HepG2 (cell line): Measurements from ENCODE around the gene ARVCF. TPM values are rescaled to one million over a fixed set of nuclear protein-coding genes. Genes with fewer than 3 reads are reported as not detected.

ENCODE experiments used
- CC2D1A ChIP-seq: sonication (generic); formaldehyde crosslinking; IDR thresholded peaks from 2 replicates; pipeline ENCODE4 v1.8.1; 2023; ENCODE audit warnings: mild to moderate bottlenecking, missing genetic modification reagents
- CENPT ChIP-seq: sonication (generic); formaldehyde crosslinking; IDR thresholded peaks from 2 replicates; pipeline ENCODE4 v1.8.0; 2022; ENCODE audit warnings: low read depth, mild to moderate bottlenecking, moderate library complexity, missing genetic modification reagents
- CHCHD3 ChIP-seq: sonication (generic); formaldehyde crosslinking; IDR thresholded peaks from 2 replicates; pipeline ENCODE4 v1.8.0; 2022; ENCODE audit warnings: mild to moderate bottlenecking, missing genetic modification reagents, moderate library complexity
- CREB1 ChIP-seq, 2 experiments: fragments of 450-650 bp in 1 of 2; IDR thresholded peaks; 2 replicates each; pipeline ENCODE4 v1.6.1; 2016 to 2017; ENCODE audit warnings: control low read depth in 1 of 2, mild to moderate bottlenecking in 1 of 2, missing compliant biosample characterization in 1 of 2, missing genetic modification characterization in 1 of 2
- ERF ChIP-seq: IDR thresholded peaks from 2 replicates; pipeline ENCODE4 v1.6.1; 2018; ENCODE audit warnings: missing biosample characterization, missing genetic modification reagents
- FOXA3 ChIP-seq: IDR thresholded peaks from 2 replicates; pipeline ENCODE4 v1.6.1; 2016; ENCODE audit warnings: missing genetic modification reagents, missing compliant biosample characterization
- HMG20B ChIP-seq: conservative IDR thresholded peaks from 2 replicates; pipeline ENCODE4 v1.6.1; 2016; ENCODE audit warnings: missing genetic modification reagents, missing compliant biosample characterization
- HNF1B ChIP-seq: sonication (generic); formaldehyde crosslinking; IDR thresholded peaks from 2 replicates; pipeline ENCODE4 v1.5.1; 2020; ENCODE audit warnings: mild to moderate bottlenecking, moderate library complexity, missing genetic modification reagents
- NAIF1 ChIP-seq: sonication (generic); formaldehyde crosslinking; IDR thresholded peaks from 2 replicates; pipeline ENCODE4 v1.5.0; 2020; ENCODE audit warnings: mild to moderate bottlenecking, missing genetic modification reagents, borderline replicate concordance
- PBX2 ChIP-seq: IDR thresholded peaks from 2 replicates; pipeline ENCODE4 v1.6.1; 2016; ENCODE audit warnings: control low read depth
- XRCC5 ChIP-seq: fragments of 200-400 bp; formaldehyde crosslinking; optimal IDR thresholded peaks from 2 replicates; pipeline ENCODE3; 2017; ENCODE audit warnings: mild to moderate bottlenecking, low read length
- ZEB1 ChIP-seq: IDR thresholded peaks from 2 replicates; pipeline ENCODE4 v1.6.1; 2012; ENCODE audit warnings: mild to moderate bottlenecking, low read depth, inconsistent platforms; ENCODE audit not compliant: insufficient replicate concordance
- ZFP91 ChIP-seq: sonication (generic); formaldehyde crosslinking; IDR thresholded peaks from 2 replicates; pipeline ENCODE4 v1.9.0; 2022; ENCODE audit warnings: missing genetic modification reagents, mild to moderate bottlenecking, borderline replicate concordance
- ZNF10 ChIP-seq: sonication (generic); formaldehyde crosslinking; IDR thresholded peaks from 2 replicates; pipeline ENCODE4 v1.4.0; 2020; ENCODE audit warnings: mild to moderate bottlenecking, low read depth, missing genetic modification reagents, borderline replicate concordance
- ZNF143 ChIP-seq: sonication (generic); formaldehyde crosslinking; IDR thresholded peaks from 2 replicates; pipeline ENCODE4 v1.4.0; 2020; ENCODE audit warnings: missing genetic modification reagents
- ZNF256 ChIP-seq: sonication (generic); formaldehyde crosslinking; conservative IDR thresholded peaks from 2 replicates; pipeline ENCODE4 v1.4.0; 2020; ENCODE audit warnings: missing genetic modification reagents
- ZNF367 ChIP-seq: sonication (generic); formaldehyde crosslinking; IDR thresholded peaks from 2 replicates; pipeline ENCODE4 v1.4.0; 2020; ENCODE audit warnings: missing genetic modification reagents, borderline replicate concordance
- ZNF570 ChIP-seq: sonication (generic); formaldehyde crosslinking; IDR thresholded peaks from 2 replicates; pipeline ENCODE4 v1.4.0; 2020; ENCODE audit warnings: mild to moderate bottlenecking, missing genetic modification reagents, borderline replicate concordance
- ZNF687 ChIP-seq: sonication (generic); formaldehyde crosslinking; IDR thresholded peaks from 2 replicates; pipeline ENCODE4 v1.5.1; 2020; ENCODE audit warnings: mild to moderate bottlenecking, missing genetic modification reagents, moderate library complexity
- ZNF713 ChIP-seq: sonication (generic); formaldehyde crosslinking; IDR thresholded peaks from 2 replicates; pipeline ENCODE4 v1.4.0; 2020; ENCODE audit warnings: mild to moderate bottlenecking, missing genetic modification reagents
- ZNF83 ChIP-seq: sonication (generic); formaldehyde crosslinking; IDR thresholded peaks from 2 replicates; pipeline ENCODE4 v1.4.0; 2020; ENCODE audit warnings: missing genetic modification reagents, mild to moderate bottlenecking, borderline replicate concordance
- polyA plus RNA-seq, 8 experiments: library from polyadenylated mRNA; depleted of rRNA in 3 of 8; stranded (reverse) in 7 of 8; unstranded in 1 of 8; fragments of >200 nt; fragmentation: Illumina TruSeq in 4 of 8; extraction: Trizol in 4 of 8; gene quantifications; 2 replicates each; pipeline versions ENCODE4 v1.2.1 to v1.2.3, GENCODE V29; 2011 to 2016; ENCODE audit warnings: low read depth in 4 of 8, missing spikeins in 1 of 8, mixed read lengths in 1 of 8; ENCODE audit not compliant: insufficient read depth in 1 of 8
- total RNA-seq, 5 experiments: library from RNA; depleted of rRNA; stranded (reverse); fragments of >200 nt; fragmentation: Illumina TruSeq; extraction: Trizol; gene quantifications; 2 replicates each; pipeline ENCODE4 v1.2.3, GENCODE V29; 2016; ENCODE audit warnings: low read depth in 1 of 5

The ARVCF gene
- total and polyA plus RNA-seq, 2 of the 13 experiments (the other 11 are each of a cell fraction or from before 2014, with no cell fraction given), result 16.4 to 17.7 TPM

GRCh38 chr22:19970479-19971275 is 45.9 kb downstream of the ARVCF start (continued):
- TF ChIP-seq ZNF687 (peak; percentile 99), XRCC5 (no peak), ZNF143 (CRISPR knock-in tag) (no peak), ZEB1 (no peak), PBX2 (CRISPR knock-in tag) (no peak), HMG20B (CRISPR knock-in tag) (peak; percentile 33; the same call in 1 of the 2 replicates), ZNF10 (CRISPR knock-in tag) (no peak), CC2D1A (no peak), CREB1 (IDR thresholded peaks at IDR 0.05) (no peak), CREB1 (CRISPR knock-in tag; IDR thresholded peaks at IDR 0.05) (no peak), CHCHD3 (CRISPR knock-in tag) (no peak), CENPT (CRISPR knock-in tag) (no peak), FOXA3 (CRISPR knock-in tag) (peak; percentile 53), ZFP91 (CRISPR knock-in tag) (peak; percentile 87; the same call in 1 of the 2 replicates), ZNF367 (CRISPR knock-in tag) (no peak), NAIF1 (CRISPR knock-in tag) (no peak), ZNF256 (CRISPR knock-in tag) (no peak), ZNF713 (CRISPR knock-in tag) (no peak), ERF (CRISPR knock-in tag) (peak; percentile 89), ZNF83 (no peak), ZNF570 (CRISPR knock-in tag) (no peak), HNF1B (CRISPR knock-in tag) (peak; percentile 94)
